RWPE1 (cell line): ENCODE measurements around the gene RBM6.
A peak's percentile ranks its signal among the peaks of the same experiment; 100 is the strongest.
"Not testable (repeated sequence)": the region's sequence is repeated elsewhere in the genome, so short reads cannot be mapped to it uniquely, and the experiment has no call there.

Experiments
- CTCF ChIA-PET: fragments of 350-600 bp; sonication (Branson Sonifier 250); formaldehyde crosslinking; extraction: SDS; loops from one replicate; lab custom pipeline; 2021; lab: Yijun Ruan, JAX
- POLR2A ChIA-PET: fragments of 400-600 bp; formaldehyde crosslinking; extraction: SDS; loops from one replicate; lab custom pipeline; 2020; ENCODE audit warnings: antibody characterized with exemption; ENCODE audit not compliant: low non-redundant PET; lab: Yijun Ruan, JAX
- DNase-seq: peaks from one replicate; pipeline ENCODE4 v3.0.0; 2012; ENCODE audit warnings: low spot score
- H3K27ac ChIP-seq: fragments of 450-650 bp; 2 replicates; pipeline ENCODE4 v1.5.1; 2017
- TF ChIP-seq, protein P1 (sequence below): fragments of 450-650 bp; conservative IDR thresholded peaks from 2 replicates; pipeline ENCODE4 v1.5.1; 2017; ENCODE audit warnings: low read depth, mild to moderate bottlenecking

RBM6 gene

GRCh38 chr3:49914906-49915305 lies 25.0 kb upstream of the RBM6 start:
- no peak for DNase-seq
- TF ChIP-seq, protein P1, sequence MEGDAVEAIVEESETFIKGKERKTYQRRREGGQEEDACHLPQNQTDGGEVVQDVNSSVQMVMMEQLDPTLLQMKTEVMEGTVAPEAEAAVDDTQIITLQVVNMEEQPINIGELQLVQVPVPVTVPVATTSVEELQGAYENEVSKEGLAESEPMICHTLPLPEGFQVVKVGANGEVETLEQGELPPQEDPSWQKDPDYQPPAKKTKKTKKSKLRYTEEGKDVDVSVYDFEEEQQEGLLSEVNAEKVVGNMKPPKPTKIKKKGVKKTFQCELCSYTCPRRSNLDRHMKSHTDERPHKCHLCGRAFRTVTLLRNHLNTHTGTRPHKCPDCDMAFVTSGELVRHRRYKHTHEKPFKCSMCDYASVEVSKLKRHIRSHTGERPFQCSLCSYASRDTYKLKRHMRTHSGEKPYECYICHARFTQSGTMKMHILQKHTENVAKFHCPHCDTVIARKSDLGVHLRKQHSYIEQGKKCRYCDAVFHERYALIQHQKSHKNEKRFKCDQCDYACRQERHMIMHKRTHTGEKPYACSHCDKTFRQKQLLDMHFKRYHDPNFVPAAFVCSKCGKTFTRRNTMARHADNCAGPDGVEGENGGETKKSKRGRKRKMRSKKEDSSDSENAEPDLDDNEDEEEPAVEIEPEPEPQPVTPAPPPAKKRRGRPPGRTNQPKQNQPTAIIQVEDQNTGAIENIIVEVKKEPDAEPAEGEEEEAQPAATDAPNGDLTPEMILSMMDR = no peak
- H3K27ac ChIP-seq = no peak overlapping the region
- POLR2A ChIA-PET = no interaction called here
- CTCF ChIA-PET = interaction anchor here (0.5 kb wide), 1 partner anchor 439 kb away, joined by 3 read pairs; no protein-coding TSS in a partner anchor

DNA sequence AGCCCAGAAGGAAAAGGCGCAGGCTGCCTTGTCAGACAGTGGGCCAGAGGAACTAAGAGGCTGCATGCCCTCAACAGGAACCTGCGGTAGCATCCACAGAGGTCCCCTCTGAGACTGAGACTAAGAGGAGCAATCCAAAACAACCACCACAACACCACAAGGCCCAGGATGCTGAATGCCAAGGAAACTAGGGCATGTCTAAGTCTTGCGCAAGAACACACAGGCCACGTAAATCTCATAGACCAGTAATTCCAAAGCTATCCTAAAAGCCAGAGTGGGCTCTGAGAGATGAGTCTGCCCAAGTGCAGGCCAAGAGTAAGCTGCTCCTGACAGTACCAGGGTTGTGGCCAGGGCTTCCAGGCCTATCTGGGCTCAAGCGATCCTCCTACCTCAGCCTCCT lies 23.3 kb upstream of the RBM6 start:
- ChIA-PET CTCF (no interaction called here), POLR2A (no interaction called here)
- H3K27ac ChIP-seq = peak overlapping the region; percentile 38
- no peak for DNase-seq
- TF ChIP-seq, protein P1 = no peak

GRCh38 chr3:49917806-49918590 lies 22.0 kb upstream of the RBM6 start:
- CTCF ChIA-PET = interaction anchor here (0.6 kb wide), 1 partner anchor 277 kb away, joined by 3 read pairs; no protein-coding TSS in a partner anchor
- DNase-seq, POLR2A ChIA-PET: not testable (repeated sequence)

GRCh38 chr3:49924683-49925082 lies 15.3 kb upstream of the RBM6 start:
- ChIA-PET CTCF (interaction anchor here (0.5 to 1.3 kb wide), 2 partner anchors 18 to 88 kb away, joined by 3 to 4 read pairs; no protein-coding TSS in a partner anchor), POLR2A (no interaction called here)
- peak; percentile 41 for DNase-seq
- H3K27ac ChIP-seq = peak overlapping the region; percentile 77
- TF ChIP-seq, protein P1 = no peak

More at GRCh38 chr3:49917806-49918590, 22.0 kb upstream of the RBM6 start:
- H3K27ac ChIP-seq = not testable (repeated sequence)

DNA sequence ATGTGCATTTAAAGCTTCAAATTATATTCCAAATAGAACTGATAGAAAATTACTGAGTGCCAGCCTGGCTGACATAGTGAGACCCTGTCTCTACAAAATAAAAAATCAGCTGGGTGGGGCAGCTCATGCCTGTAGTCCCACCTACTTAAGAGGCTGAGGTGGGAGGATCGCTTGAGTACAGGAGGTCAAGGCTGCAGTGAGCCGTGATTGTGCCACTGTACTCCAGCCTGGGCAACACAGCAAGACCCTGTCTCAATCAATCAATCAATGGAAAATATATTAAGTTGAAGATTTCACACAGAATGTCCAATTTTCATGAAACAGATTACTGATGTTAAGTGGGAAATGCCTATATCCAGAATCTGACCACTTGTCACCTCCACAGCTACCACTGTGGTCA lies 14.5 kb upstream of the RBM6 start:
- ChIA-PET CTCF (no interaction called here), POLR2A (no interaction called here)
- DNase-seq = no peak
- TF ChIP-seq, protein P1 = no peak
- peak overlapping the region; percentile 77 for H3K27ac ChIP-seq

DNA sequence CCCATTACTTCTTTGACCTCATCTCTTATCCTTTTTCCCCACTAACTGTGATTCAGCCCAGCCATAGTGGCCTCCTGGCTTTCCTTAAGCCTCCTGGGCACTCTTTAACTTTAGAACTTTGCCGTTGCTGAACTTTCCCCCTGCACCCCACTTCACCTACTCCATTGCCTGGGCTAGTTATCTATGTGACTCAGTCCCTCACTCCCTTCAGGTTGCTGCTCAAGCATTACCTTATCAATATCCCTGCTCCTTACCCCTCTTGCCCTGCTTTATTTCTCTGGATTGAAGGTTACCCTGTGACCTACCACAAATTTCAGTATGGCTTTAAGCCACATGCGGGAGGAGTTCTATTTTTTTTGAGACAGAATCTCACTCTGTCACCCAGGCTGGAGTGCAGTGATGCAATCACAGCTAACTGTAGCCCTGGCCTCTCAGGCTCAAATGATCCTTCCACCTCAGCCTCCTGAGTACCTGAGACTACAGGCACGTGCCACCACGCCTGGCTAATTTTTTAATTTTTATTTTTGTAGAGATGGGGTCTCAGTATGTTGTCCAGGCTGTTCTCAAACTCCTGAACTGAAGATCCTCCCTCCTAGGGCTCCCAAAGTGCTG lies 13.7 kb upstream of the RBM6 start:
- TF ChIP-seq, protein P1 = no peak
- H3K27ac ChIP-seq = peak overlapping the region; percentile 24
- DNase-seq = no peak
- CTCF ChIA-PET = no interaction called here
- POLR2A ChIA-PET = no interaction called here
